HepG2 (cell line): ENCODE results near the gene DIPK1B. TPM values are rescaled to one million over a fixed set of nuclear protein-coding genes. Genes with fewer than 3 reads are reported as not detected.
A peak's percentile ranks its signal among the peaks of the same experiment; 100 is the strongest.

ENCODE experiments used
- ATF7-NPFF ChIP-seq: sonication (generic); formaldehyde crosslinking; IDR thresholded peaks from 2 replicates; pipeline ENCODE4 v1.8.1; 2023; ENCODE audit warnings: mild to moderate bottlenecking, low read depth, missing genetic modification reagents, moderate library complexity
- BCLAF1 ChIP-seq: fragments of 450-650 bp; IDR thresholded peaks from 2 replicates; pipeline ENCODE4 v1.6.1; 2017; ENCODE audit warnings: mild to moderate bottlenecking
- DR1 ChIP-seq: sonication (generic); formaldehyde crosslinking; IDR thresholded peaks from 2 replicates; pipeline ENCODE4 v1.8.0; 2021; ENCODE audit warnings: mild to moderate bottlenecking, missing genetic modification reagents, inconsistent platforms
- GABPA ChIP-seq, 2 experiments: IDR thresholded peaks; 2 replicates each; pipeline ENCODE4 v1.6.1; 2011 to 2016; ENCODE audit warnings: low read depth in 2 of 2, low read length in 1 of 2, missing biosample characterization in 1 of 2, missing genetic modification characterization in 1 of 2
- GATA4 ChIP-seq: sonication (generic); IDR thresholded peaks from 2 replicates; pipeline ENCODE4 v1.6.1; 2016; ENCODE audit warnings: antibody characterized with exemption, low read depth, borderline replicate concordance
- HMGA1 ChIP-seq: sonication (generic); formaldehyde crosslinking; conservative IDR thresholded peaks from 2 replicates; pipeline ENCODE4 v1.4.0; 2020; ENCODE audit warnings: missing genetic modification reagents
- IKZF5 ChIP-seq: IDR thresholded peaks from 2 replicates; pipeline ENCODE4 v1.6.1; 2018; ENCODE audit warnings: missing genetic modification reagents, mild to moderate bottlenecking, missing compliant biosample characterization
- MAFF ChIP-seq: IDR thresholded peaks from 2 replicates; pipeline ENCODE4 v1.6.1; 2011; ENCODE audit warnings: low read depth, low read length, improper control_type of control experiment
- MAFG ChIP-seq: sonication (generic); formaldehyde crosslinking; IDR thresholded peaks from 2 replicates; pipeline ENCODE4 v1.5.1; 2020; ENCODE audit warnings: mild to moderate bottlenecking, missing genetic modification reagents
- MAX ChIP-seq: IDR thresholded peaks from 2 replicates; pipeline ENCODE4 v1.6.1; 2012; ENCODE audit warnings: inconsistent platforms
- PHF21A ChIP-seq: sonication (generic); formaldehyde crosslinking; IDR thresholded peaks from 2 replicates; pipeline ENCODE4 v1.5.0; 2020; ENCODE audit warnings: mild to moderate bottlenecking, missing genetic modification reagents
- SNAPC2 ChIP-seq: sonication (generic); formaldehyde crosslinking; IDR thresholded peaks from 2 replicates; pipeline ENCODE4 v1.8.1; 2022; ENCODE audit warnings: mild to moderate bottlenecking, missing genetic modification reagents
- YY1 ChIP-seq: IDR thresholded peaks from 2 replicates; pipeline ENCODE4 v1.6.1; 2011; ENCODE audit warnings: low read length, low read depth, moderate library complexity, mild to moderate bottlenecking; ENCODE audit not compliant: insufficient read depth, insufficient replicate concordance
- ZKSCAN5 ChIP-seq: sonication (generic); formaldehyde crosslinking; IDR thresholded peaks from 2 replicates; pipeline ENCODE4 v1.5.1; 2020; ENCODE audit warnings: mild to moderate bottlenecking, missing genetic modification reagents
- ZNF225 ChIP-seq: sonication (generic); formaldehyde crosslinking; IDR thresholded peaks from 2 replicates; pipeline ENCODE4 v1.4.0; 2020; ENCODE audit warnings: mild to moderate bottlenecking, missing genetic modification reagents
- ZNF451 ChIP-seq: sonication (generic); formaldehyde crosslinking; IDR thresholded peaks from 2 replicates; pipeline ENCODE4 v1.5.0; 2020; ENCODE audit warnings: mild to moderate bottlenecking, missing genetic modification reagents
- ZNF777 ChIP-seq: sonication (generic); formaldehyde crosslinking; IDR thresholded peaks from 2 replicates; pipeline ENCODE4 v1.4.0; 2020; ENCODE audit warnings: missing genetic modification reagents
- ZNF883 ChIP-seq: sonication (generic); formaldehyde crosslinking; IDR thresholded peaks from 2 replicates; pipeline ENCODE4 v1.5.1; 2020; ENCODE audit warnings: mild to moderate bottlenecking, missing genetic modification reagents; ENCODE audit errors: not compliant biosample characterization
- polyA plus RNA-seq, 8 experiments: library from polyadenylated mRNA; depleted of rRNA in 3 of 8; stranded (reverse) in 7 of 8; unstranded in 1 of 8; fragments of >200 nt; fragmentation: Illumina TruSeq in 4 of 8; extraction: Trizol in 4 of 8; gene quantifications; 2 replicates each; pipeline versions ENCODE4 v1.2.1 to v1.2.3, GENCODE V29; 2011 to 2016; ENCODE audit warnings: low read depth in 4 of 8, missing spikeins in 1 of 8, mixed read lengths in 1 of 8; ENCODE audit not compliant: insufficient read depth in 1 of 8
- total RNA-seq, 5 experiments: library from RNA; depleted of rRNA; stranded (reverse); fragments of >200 nt; fragmentation: Illumina TruSeq; extraction: Trizol; gene quantifications; 2 replicates each; pipeline ENCODE4 v1.2.3, GENCODE V29; 2016; ENCODE audit warnings: low read depth in 1 of 5
- TF ChIP-seq, protein P1 (sequence below): sonication (generic); formaldehyde crosslinking; IDR thresholded peaks from 2 replicates; pipeline ENCODE4 v1.4.0; 2020; ENCODE audit warnings: missing genetic modification reagents, mild to moderate bottlenecking, borderline replicate concordance
- TF ChIP-seq, protein P2 (sequence below): sonication (generic); formaldehyde crosslinking; IDR thresholded peaks from 2 replicates; pipeline ENCODE4 v1.8.0; 2022; ENCODE audit warnings: missing genetic modification reagents, mild to moderate bottlenecking, moderate library complexity, borderline replicate concordance

Gene DIPK1B
- total and polyA plus RNA-seq, 2 of the 13 experiments (the other 11 are each of a cell fraction or from before 2014, with no cell fraction given), result 0.18 to 3.9 TPM

DNA sequence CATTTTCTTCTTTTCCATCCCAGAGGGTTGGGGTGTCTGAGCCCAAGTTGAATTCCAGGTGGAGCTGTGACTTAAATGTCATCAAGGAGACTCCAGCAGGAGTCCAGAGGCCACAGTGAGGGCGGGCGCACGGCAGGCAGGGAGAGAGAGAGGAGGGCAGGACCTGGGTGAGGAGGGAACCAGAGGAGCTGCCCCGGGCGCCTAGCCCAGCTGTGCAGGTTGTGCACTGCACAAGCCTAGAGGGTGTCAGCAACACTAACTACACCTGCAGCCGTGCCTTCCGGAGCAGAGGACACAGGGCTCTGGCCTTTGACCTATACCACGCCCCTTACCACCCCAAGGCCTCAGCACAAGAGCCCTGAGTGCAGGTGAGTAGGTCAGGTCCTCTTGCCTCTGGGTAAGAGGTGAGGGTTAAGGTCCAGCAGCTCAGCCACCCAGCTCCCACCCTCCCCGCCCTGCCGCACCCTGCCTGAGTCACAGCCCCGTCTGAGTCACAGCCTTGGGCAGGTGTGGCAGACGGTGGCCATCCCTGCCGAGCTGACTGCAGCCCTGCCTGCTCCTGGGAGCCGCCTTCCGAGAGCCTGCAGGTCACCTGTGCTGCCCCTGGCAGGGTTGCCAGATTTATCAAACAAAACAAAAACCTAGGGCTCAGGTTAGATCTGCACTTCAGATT, 18.7 kb upstream of the DIPK1B start (continued):
- TF ChIP-seq IKZF5, result peak; percentile 73
- TF ChIP-seq ZNF883 (CRISPR knock-in tag), result no peak
- TF ChIP-seq, protein P1, sequence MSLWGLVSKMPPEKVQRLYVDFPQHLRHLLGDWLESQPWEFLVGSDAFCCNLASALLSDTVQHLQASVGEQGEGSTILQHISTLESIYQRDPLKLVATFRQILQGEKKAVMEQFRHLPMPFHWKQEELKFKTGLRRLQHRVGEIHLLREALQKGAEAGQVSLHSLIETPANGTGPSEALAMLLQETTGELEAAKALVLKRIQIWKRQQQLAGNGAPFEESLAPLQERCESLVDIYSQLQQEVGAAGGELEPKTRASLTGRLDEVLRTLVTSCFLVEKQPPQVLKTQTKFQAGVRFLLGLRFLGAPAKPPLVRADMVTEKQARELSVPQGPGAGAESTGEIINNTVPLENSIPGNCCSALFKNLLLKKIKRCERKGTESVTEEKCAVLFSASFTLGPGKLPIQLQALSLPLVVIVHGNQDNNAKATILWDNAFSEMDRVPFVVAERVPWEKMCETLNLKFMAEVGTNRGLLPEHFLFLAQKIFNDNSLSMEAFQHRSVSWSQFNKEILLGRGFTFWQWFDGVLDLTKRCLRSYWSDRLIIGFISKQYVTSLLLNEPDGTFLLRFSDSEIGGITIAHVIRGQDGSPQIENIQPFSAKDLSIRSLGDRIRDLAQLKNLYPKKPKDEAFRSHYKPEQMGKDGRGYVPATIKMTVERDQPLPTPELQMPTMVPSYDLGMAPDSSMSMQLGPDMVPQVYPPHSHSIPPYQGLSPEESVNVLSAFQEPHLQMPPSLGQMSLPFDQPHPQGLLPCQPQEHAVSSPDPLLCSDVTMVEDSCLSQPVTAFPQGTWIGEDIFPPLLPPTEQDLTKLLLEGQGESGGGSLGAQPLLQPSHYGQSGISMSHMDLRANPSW (CRISPR knock-in tag), result 0 out of 2 replicates have a peak, but pooled peaks have one; percentile 69
- TF ChIP-seq MAX, result peak; percentile 68
- no peak for TF ChIP-seq BCLAF1
- no peak for TF ChIP-seq GABPA (IDR thresholded peaks at IDR 0.05; ENCODE audit: low read depth, low read length)
- no peak; the same call in none of the 2 replicates for TF ChIP-seq GABPA (CRISPR knock-in tag; IDR thresholded peaks at IDR 0.05; ENCODE audit: low read depth)
- TF ChIP-seq MAFF, result no peak
- TF ChIP-seq GATA4, result no peak
- 0 out of 2 replicates have a peak, but pooled peaks have one; percentile 37 for TF ChIP-seq SNAPC2 (CRISPR knock-in tag)
- no peak for TF ChIP-seq ZNF777 (CRISPR knock-in tag)
- TF ChIP-seq HMGA1 (CRISPR knock-in tag), result no peak
- peak; percentile 41; the same call in 1 of the 2 replicates for TF ChIP-seq ZKSCAN5 (CRISPR knock-in tag)
- peak; percentile 82 for TF ChIP-seq PHF21A
- TF ChIP-seq ZNF225 (CRISPR knock-in tag), result no peak
- TF ChIP-seq, protein P2, sequence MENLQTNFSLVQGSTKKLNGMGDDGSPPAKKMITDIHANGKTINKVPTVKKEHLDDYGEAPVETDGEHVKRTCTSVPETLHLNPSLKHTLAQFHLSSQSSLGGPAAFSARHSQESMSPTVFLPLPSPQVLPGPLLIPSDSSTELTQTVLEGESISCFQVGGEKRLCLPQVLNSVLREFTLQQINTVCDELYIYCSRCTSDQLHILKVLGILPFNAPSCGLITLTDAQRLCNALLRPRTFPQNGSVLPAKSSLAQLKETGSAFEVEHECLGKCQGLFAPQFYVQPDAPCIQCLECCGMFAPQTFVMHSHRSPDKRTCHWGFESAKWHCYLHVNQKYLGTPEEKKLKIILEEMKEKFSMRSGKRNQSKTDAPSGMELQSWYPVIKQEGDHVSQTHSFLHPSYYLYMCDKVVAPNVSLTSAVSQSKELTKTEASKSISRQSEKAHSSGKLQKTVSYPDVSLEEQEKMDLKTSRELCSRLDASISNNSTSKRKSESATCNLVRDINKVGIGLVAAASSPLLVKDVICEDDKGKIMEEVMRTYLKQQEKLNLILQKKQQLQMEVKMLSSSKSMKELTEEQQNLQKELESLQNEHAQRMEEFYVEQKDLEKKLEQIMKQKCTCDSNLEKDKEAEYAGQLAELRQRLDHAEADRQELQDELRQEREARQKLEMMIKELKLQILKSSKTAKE (CRISPR knock-in tag), result peak; percentile 98
- no peak for TF ChIP-seq ZNF451 (CRISPR knock-in tag)
- peak; percentile 35 for TF ChIP-seq YY1
- TF ChIP-seq ATF7-NPFF (CRISPR knock-in tag), result no peak
- TF ChIP-seq DR1 (CRISPR knock-in tag), result no peak
- TF ChIP-seq MAFG (CRISPR knock-in tag), result no peak
